Stimulated activated CD8-positive, alpha-beta memory T cell treated with anti-CD3 and anti-CD28 coated beads, Interleukin-4, amount 100 ng/mL, for 4 hours (primary cell): Measurements from ENCODE around the gene AUH.

Source experiments
- DNase-seq, 2 donors: peaks; one replicate each; pipeline ENCODE4 v3.0.0-alpha.2; 2020; ENCODE audit warnings: low read depth in 2 of 2, low spot score in 1 of 2

AUH gene

GRCh38 chr9:91172329-91172728 lies 189.4 kb downstream of the AUH start:
- no peak for DNase-seq

GRCh38 chr9:91170951-91171350 lies 190.8 kb downstream of the AUH start:
- DNase-seq: no peak

GRCh38 chr9:91166796-91167366 lies 194.8 kb downstream of the AUH start:
- DNase-seq: no peak

- DNase-seq: peak; percentile 31 to 65
These were observed 196.8 kb downstream of the AUH start for GRCh38 chr9:91164724-91165520.
